Endothelial cell of umbilical vein (primary cell): ENCODE results near the gene PFDN1.

Experiments
- CTCF ChIP-seq, 2 donors: IDR thresholded peaks; 1 replicate in 1 of 2; 2 replicates in 1 of 2; pipeline ENCODE4 v1.5.1; 2011; ENCODE audit warnings: low read length in 2 of 2, mild to moderate bottlenecking in 2 of 2, moderate library complexity in 2 of 2, control low read depth in 1 of 2, inconsistent platforms in 1 of 2, low read depth in 1 of 2; ENCODE audit not compliant: insufficient read depth in 1 of 2; ENCODE audit errors: extremely low read depth in 1 of 2
- EZH2 ChIP-seq: IDR thresholded peaks from 2 replicates; pipeline ENCODE4 v1.6.1; 2012; ENCODE audit warnings: borderline replicate concordance, low read depth, mild to moderate bottlenecking, moderate library complexity, low read length, inconsistent platforms; ENCODE audit not compliant: severe bottlenecking
- FOS ChIP-seq: IDR thresholded peaks from 2 replicates; pipeline ENCODE4 v1.6.1; 2011; ENCODE audit warnings: mild to moderate bottlenecking, low read length, moderate library complexity, borderline replicate concordance; ENCODE audit not compliant: insufficient read depth
- GATA2 ChIP-seq: IDR thresholded peaks from 2 replicates; pipeline ENCODE4 v1.7.0; 2011; ENCODE audit warnings: low read depth, mild to moderate bottlenecking, moderate library complexity, mixed read lengths, low read length; ENCODE audit not compliant: insufficient read length, insufficient read depth
- JUN ChIP-seq: IDR thresholded peaks from 2 replicates; pipeline ENCODE4 v1.6.1; 2011; ENCODE audit warnings: borderline replicate concordance, low read depth; ENCODE audit not compliant: insufficient read length, insufficient read depth
- MAX ChIP-seq: IDR thresholded peaks from 2 replicates; pipeline ENCODE4 v1.6.1; 2011; ENCODE audit not compliant: insufficient read depth, insufficient read length
- MYC ChIP-seq: IDR thresholded peaks from one replicate; pipeline ENCODE4 v1.6.1; 2011; ENCODE audit warnings: mild to moderate bottlenecking, low read depth, low read length
- POLR2A ChIP-seq: IDR thresholded peaks from 2 replicates; pipeline ENCODE4 v1.6.1; 2012; ENCODE audit warnings: low read depth, mild to moderate bottlenecking, control low read depth, low read length
- POLR2AphosphoS5 ChIP-seq: IDR thresholded peaks from 2 replicates; pipeline ENCODE4 v1.6.1; 2012; ENCODE audit warnings: low read depth, mild to moderate bottlenecking, control low read depth, low read length, moderate library complexity; ENCODE audit not compliant: insufficient read depth

GRCh38 chr5:140327589-140327988, 24.7 kb upstream of the PFDN1 start:
- no peak for TF ChIP-seq CTCF (IDR thresholded peaks at IDR 0.05; ENCODE audit: extremely low read depth in 1 of 2, insufficient read depth in 1 of 2, low read depth in 1 of 2, low read length in 2 of 2)
- TF ChIP-seq JUN, result no peak
- TF ChIP-seq EZH2, result no peak
- TF ChIP-seq POLR2A, result no peak
- TF ChIP-seq MAX, result no peak
- no peak for TF ChIP-seq FOS
- no peak for TF ChIP-seq POLR2AphosphoS5
- TF ChIP-seq MYC, result no peak
- no peak for TF ChIP-seq GATA2
